ENCODE data around the gene MRPL58. TPM values are rescaled to one million over a fixed set of nuclear protein-coding genes. Genes with fewer than 3 reads are reported as not detected.

The MRPL58 gene
- total and polyA plus RNA-seq, 2 experiments from 2014 or later: 38.0 to 66.7 TPM

GRCh38 chr17:75020331-75021110 is 8.1 kb downstream of the MRPL58 start:
- no peak for DNase-seq (ENCODE audit: low spot score)
- no peaks in the 10 kb centered on the region for H3K9me2 ChIP-seq (ENCODE audit: insufficient read depth)
- peaks cover 5% of the 10 kb centered on the region; the same call in 2 of the 3 replicates for H3K9me3 Mint-ChIP-seq
- H3K4me2 ChIP-seq: no peak overlapping the region
- no peaks in the 10 kb centered on the region; the same call in 1 of the 2 replicates for H3K36me3 ChIP-seq (ENCODE audit: insufficient read depth)
- H3K36me3 Mint-ChIP-seq (ENCODE audit: low read depth): peaks cover 66% of the 10 kb centered on the region
- H3K27me3 ChIP-seq (ENCODE audit: insufficient read depth): no peaks in the 10 kb centered on the region
- no peak for ATAC-seq
- H3K4me3 ChIP-seq: no peak overlapping the region
- H3K27ac ChIP-seq (ENCODE audit: low read depth): no peak overlapping the region
- H3K4me3 Mint-ChIP-seq: no peak overlapping the region
- H3K27me3 Mint-ChIP-seq (ENCODE audit: insufficient read depth, low read depth, poor library complexity): peaks cover 4% of the 10 kb centered on the region
- no peaks in the 10 kb centered on the region for H4K20me1 ChIP-seq (replicated peaks; ENCODE audit: insufficient read depth)
- no peaks in the 10 kb centered on the region for H3K4me1 ChIP-seq (ENCODE audit: insufficient read depth)
- H3K79me2 ChIP-seq (replicated peaks; ENCODE audit: insufficient read depth): 0 out of 2 replicates have a peak, but pooled peaks cover 3% of the 10 kb centered on the region
- H3K4me1 Mint-ChIP-seq: no peaks in the 10 kb centered on the region
- H2AFZ ChIP-seq: no peak overlapping the region
- H3K27ac Mint-ChIP-seq: no peak overlapping the region
- H3F3A ChIP-seq (replicated peaks; ENCODE audit: low read depth): 0 out of 2 replicates have a peak, but pooled peaks cover 3% of the 10 kb centered on the region
- TF ChIP-seq CREB1 (CRISPR knock-in tag; IDR thresholded peaks at IDR 0.05; ENCODE audit: low read depth): no peak
- TF ChIP-seq POLR2AphosphoS5 (IDR thresholded peaks at IDR 0.05; ENCODE audit: low read depth): no peak
- TF ChIP-seq ZNF331 (CRISPR knock-in tag; IDR thresholded peaks at IDR 0.05; ENCODE audit: low read depth): no peak
- no peak for TF ChIP-seq ETS1 (IDR thresholded peaks at IDR 0.05)
- TF ChIP-seq, protein P1, sequence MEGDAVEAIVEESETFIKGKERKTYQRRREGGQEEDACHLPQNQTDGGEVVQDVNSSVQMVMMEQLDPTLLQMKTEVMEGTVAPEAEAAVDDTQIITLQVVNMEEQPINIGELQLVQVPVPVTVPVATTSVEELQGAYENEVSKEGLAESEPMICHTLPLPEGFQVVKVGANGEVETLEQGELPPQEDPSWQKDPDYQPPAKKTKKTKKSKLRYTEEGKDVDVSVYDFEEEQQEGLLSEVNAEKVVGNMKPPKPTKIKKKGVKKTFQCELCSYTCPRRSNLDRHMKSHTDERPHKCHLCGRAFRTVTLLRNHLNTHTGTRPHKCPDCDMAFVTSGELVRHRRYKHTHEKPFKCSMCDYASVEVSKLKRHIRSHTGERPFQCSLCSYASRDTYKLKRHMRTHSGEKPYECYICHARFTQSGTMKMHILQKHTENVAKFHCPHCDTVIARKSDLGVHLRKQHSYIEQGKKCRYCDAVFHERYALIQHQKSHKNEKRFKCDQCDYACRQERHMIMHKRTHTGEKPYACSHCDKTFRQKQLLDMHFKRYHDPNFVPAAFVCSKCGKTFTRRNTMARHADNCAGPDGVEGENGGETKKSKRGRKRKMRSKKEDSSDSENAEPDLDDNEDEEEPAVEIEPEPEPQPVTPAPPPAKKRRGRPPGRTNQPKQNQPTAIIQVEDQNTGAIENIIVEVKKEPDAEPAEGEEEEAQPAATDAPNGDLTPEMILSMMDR (conservative IDR thresholded peaks at IDR 0.05; ENCODE audit: low read depth in 2 of 2): no peak
- TF ChIP-seq, protein P2, sequence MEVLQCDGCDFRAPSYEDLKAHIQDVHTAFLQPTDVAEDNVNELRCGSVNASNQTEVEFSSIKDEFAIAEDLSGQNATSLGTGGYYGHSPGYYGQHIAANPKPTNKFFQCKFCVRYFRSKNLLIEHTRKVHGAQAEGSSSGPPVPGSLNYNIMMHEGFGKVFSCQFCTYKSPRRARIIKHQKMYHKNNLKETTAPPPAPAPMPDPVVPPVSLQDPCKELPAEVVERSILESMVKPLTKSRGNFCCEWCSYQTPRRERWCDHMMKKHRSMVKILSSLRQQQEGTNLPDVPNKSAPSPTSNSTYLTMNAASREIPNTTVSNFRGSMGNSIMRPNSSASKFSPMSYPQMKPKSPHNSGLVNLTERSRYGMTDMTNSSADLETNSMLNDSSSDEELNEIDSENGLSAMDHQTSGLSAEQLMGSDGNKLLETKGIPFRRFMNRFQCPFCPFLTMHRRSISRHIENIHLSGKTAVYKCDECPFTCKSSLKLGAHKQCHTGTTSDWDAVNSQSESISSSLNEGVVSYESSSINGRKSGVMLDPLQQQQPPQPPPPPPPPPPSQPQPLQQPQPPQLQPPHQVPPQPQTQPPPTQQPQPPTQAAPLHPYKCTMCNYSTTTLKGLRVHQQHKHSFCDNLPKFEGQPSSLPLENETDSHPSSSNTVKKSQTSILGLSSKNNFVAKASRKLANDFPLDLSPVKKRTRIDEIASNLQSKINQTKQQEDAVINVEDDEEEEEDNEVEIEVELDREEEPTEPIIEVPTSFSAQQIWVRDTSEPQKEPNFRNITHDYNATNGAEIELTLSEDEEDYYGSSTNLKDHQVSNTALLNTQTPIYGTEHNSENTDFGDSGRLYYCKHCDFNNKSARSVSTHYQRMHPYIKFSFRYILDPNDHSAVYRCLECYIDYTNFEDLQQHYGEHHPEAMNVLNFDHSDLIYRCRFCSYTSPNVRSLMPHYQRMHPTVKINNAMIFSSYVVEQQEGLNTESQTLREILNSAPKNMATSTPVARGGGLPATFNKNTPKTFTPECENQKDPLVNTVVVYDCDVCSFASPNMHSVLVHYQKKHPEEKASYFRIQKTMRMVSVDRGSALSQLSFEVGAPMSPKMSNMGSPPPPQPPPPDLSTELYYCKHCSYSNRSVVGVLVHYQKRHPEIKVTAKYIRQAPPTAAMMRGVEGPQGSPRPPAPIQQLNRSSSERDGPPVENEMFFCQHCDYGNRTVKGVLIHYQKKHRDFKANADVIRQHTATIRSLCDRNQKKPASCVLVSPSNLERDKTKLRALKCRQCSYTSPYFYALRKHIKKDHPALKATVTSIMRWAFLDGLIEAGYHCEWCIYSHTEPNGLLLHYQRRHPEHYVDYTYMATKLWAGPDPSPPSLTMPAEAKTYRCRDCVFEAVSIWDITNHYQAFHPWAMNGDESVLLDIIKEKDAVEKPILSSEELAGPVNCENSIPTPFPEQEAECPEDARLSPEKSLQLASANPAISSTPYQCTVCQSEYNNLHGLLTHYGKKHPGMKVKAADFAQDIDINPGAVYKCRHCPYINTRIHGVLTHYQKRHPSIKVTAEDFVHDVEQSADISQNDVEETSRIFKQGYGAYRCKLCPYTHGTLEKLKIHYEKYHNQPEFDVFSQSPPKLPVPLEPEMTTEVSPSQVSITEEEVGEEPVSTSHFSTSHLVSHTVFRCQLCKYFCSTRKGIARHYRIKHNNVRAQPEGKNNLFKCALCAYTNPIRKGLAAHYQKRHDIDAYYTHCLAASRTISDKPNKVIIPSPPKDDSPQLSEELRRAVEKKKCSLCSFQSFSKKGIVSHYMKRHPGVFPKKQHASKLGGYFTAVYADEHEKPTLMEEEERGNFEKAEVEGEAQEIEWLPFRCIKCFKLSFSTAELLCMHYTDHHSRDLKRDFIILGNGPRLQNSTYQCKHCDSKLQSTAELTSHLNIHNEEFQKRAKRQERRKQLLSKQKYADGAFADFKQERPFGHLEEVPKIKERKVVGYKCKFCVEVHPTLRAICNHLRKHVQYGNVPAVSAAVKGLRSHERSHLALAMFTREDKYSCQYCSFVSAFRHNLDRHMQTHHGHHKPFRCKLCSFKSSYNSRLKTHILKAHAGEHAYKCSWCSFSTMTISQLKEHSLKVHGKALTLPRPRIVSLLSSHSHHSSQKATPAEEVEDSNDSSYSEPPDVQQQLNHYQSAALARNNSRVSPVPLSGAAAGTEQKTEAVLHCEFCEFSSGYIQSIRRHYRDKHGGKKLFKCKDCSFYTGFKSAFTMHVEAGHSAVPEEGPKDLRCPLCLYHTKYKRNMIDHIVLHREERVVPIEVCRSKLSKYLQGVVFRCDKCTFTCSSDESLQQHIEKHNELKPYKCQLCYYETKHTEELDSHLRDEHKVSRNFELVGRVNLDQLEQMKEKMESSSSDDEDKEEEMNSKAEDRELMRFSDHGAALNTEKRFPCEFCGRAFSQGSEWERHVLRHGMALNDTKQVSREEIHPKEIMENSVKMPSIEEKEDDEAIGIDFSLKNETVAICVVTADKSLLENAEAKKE (CRISPR knock-in tag; IDR thresholded peaks at IDR 0.05): no peak
- TF ChIP-seq EZH2phosphoT487 (IDR thresholded peaks at IDR 0.05; ENCODE audit: unreplicated experiment): no peak
- no peak for TF ChIP-seq STAT1 (IDR thresholded peaks at IDR 0.05; ENCODE audit: unreplicated experiment)
- no peak for TF ChIP-seq REST (IDR thresholded peaks at IDR 0.05; ENCODE audit: unreplicated experiment)
- no peak for TF ChIP-seq NANOG (IDR thresholded peaks at IDR 0.05; ENCODE audit: borderline replicate concordance)
- TF ChIP-seq JUNB (IDR thresholded peaks at IDR 0.05; ENCODE audit: unreplicated experiment): no peak
- no peak for TF ChIP-seq ZNF114 (CRISPR knock-in tag; IDR thresholded peaks at IDR 0.05)
